ENCODE results near the gene TRIM67. TPM values are rescaled to one million over a fixed set of nuclear protein-coding genes. Genes with fewer than 3 reads are reported as not detected.

Gene TRIM67
- polyA plus RNA-seq, 1 donor from 2014 or later = 8.0 TPM

DNA sequence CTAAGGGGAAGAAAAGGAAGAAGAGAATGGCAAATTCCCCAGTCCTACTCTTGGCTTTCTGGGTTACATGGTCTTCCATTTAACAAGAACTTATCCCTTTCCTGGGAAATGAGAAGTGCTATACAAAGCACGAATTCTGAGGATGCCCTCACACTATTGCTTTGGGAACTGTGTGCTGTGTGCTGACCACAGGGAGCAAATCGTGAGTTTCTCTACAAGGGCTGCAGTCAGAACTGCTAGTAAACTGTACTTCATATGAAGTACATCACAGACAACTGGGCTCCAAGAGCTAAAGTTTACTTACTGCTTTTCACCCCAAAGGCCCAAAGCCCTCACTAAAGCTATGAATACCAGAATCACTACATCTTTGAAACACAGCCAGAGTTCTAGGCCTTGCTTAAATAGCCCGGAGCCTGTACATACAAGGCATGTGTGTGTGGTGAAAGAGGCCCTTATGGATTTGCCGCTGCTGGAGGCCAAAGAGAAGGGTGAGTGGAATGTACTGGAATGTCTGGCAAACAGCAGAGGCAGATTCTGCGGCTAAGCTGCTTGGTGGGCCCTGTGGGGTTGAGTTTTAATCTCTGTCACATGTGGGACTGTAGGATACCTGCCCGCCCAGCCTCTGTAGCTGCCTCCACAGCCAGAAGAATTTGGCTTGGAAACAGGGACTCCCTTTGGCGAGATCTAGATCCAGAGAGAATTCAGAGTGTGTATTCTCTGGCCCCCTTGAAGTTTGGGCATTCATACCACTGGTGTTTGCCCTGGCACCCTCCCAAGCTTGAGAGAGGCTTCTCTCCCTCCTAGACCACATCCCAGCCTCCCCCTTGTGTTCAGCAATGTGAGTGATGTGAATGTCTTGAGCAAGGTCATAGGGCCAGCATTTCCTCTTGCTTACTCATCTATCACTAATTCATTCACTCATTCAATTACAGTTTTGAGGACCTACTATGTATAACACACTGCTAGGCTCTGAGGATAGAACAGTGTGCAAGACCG lies 21.9 kb upstream of the TRIM67 start:
- no peak for TF ChIP-seq REST (IDR thresholded peaks at IDR 0.05; ENCODE audit: borderline replicate concordance)
- TF ChIP-seq RAD21 (conservative IDR thresholded peaks at IDR 0.05) = no peak
- no peaks in the 10 kb centered on the region for H3K27me3 ChIP-seq (ENCODE audit: insufficient read depth, low read depth, low read length)
- no peak overlapping the region for H3K4me3 ChIP-seq (ENCODE audit: low read length)
- H3K27ac ChIP-seq (ENCODE audit: low read length) = no peak overlapping the region
- H3K79me2 ChIP-seq (replicated peaks; ENCODE audit: insufficient read depth, low read length) = no peaks in the 10 kb centered on the region
- H3F3A ChIP-seq (ENCODE audit: insufficient read depth, low read length, poor library complexity, severe bottlenecking) = no peaks in the 10 kb centered on the region
- no peaks in the 10 kb centered on the region for H3K36me3 ChIP-seq (ENCODE audit: insufficient read depth, low read length)
- H3K4me2 ChIP-seq (ENCODE audit: low read length) = no peak overlapping the region
- no peak overlapping the region for H3K9ac ChIP-seq (ENCODE audit: low read length)
- no peak overlapping the region for H2AFZ ChIP-seq (ENCODE audit: low read depth, low read length)
- no peaks in the 10 kb centered on the region for H4K20me1 ChIP-seq (ENCODE audit: insufficient read depth)
- no peaks in the 10 kb centered on the region for H3K9me2 ChIP-seq (ENCODE audit: insufficient read depth, low read length)
- no peaks in the 10 kb centered on the region for H3K9me3 ChIP-seq (ENCODE audit: low read length)

- H3K36me3 ChIP-seq (ENCODE audit: insufficient read depth, low read length) = no peaks in the 10 kb centered on the region
- H3K79me2 ChIP-seq (replicated peaks; ENCODE audit: insufficient read depth, low read length) = no peaks in the 10 kb centered on the region
- H3K9me2 ChIP-seq (ENCODE audit: insufficient read depth, low read length) = no peaks in the 10 kb centered on the region
- no peak overlapping the region for H3K9ac ChIP-seq (ENCODE audit: low read length)
- no peaks in the 10 kb centered on the region for H3F3A ChIP-seq (ENCODE audit: insufficient read depth, low read length, poor library complexity, severe bottlenecking)
- H3K9me3 ChIP-seq (ENCODE audit: low read length) = no peaks in the 10 kb centered on the region
- no peak overlapping the region for H3K4me3 ChIP-seq (ENCODE audit: low read length)
- H3K4me2 ChIP-seq (ENCODE audit: low read length) = no peak overlapping the region
- H2AFZ ChIP-seq (ENCODE audit: low read depth, low read length) = no peak overlapping the region
- no peaks in the 10 kb centered on the region for H4K20me1 ChIP-seq (ENCODE audit: insufficient read depth)
- TF ChIP-seq REST (IDR thresholded peaks at IDR 0.05; ENCODE audit: borderline replicate concordance) (no peak), MXI1 (conservative IDR thresholded peaks at IDR 0.05; ENCODE audit: poor library complexity, severe bottlenecking) (no peak), SMC3 (conservative IDR thresholded peaks at IDR 0.05; ENCODE audit: poor library complexity) (no peak), RAD21 (conservative IDR thresholded peaks at IDR 0.05) (no peak), EP300 (conservative IDR thresholded peaks at IDR 0.05; ENCODE audit: poor library complexity, severe bottlenecking) (no peak), POLR2AphosphoS5 (IDR thresholded peaks at IDR 0.05) (no peak), EZH2 (IDR thresholded peaks at IDR 0.05; ENCODE audit: borderline replicate concordance, insufficient read depth, low read length, poor library complexity, severe bottlenecking) (no peak), TAF1 (IDR thresholded peaks at IDR 0.05; ENCODE audit: low read depth) (no peak)
- TF ChIP-seq, protein P1, sequence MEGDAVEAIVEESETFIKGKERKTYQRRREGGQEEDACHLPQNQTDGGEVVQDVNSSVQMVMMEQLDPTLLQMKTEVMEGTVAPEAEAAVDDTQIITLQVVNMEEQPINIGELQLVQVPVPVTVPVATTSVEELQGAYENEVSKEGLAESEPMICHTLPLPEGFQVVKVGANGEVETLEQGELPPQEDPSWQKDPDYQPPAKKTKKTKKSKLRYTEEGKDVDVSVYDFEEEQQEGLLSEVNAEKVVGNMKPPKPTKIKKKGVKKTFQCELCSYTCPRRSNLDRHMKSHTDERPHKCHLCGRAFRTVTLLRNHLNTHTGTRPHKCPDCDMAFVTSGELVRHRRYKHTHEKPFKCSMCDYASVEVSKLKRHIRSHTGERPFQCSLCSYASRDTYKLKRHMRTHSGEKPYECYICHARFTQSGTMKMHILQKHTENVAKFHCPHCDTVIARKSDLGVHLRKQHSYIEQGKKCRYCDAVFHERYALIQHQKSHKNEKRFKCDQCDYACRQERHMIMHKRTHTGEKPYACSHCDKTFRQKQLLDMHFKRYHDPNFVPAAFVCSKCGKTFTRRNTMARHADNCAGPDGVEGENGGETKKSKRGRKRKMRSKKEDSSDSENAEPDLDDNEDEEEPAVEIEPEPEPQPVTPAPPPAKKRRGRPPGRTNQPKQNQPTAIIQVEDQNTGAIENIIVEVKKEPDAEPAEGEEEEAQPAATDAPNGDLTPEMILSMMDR (IDR thresholded peaks at IDR 0.05; ENCODE audit: poor library complexity, severe bottlenecking) = no peak
- H3K27me3 ChIP-seq (ENCODE audit: insufficient read depth, low read depth, low read length) = no peaks in the 10 kb centered on the region
- no peak overlapping the region for H3K27ac ChIP-seq (ENCODE audit: low read length)
These were observed 17.3 kb upstream of the TRIM67 start for GRCh38 chr1:231144416-231145193.

Measured in neural cell (in vitro differentiated cells).